Occipital lobe (tissue), 2 donors: ENCODE data around the gene ACOT8. TPM values are rescaled to one million over a fixed set of nuclear protein-coding genes. Genes with fewer than 3 reads are reported as not detected.
"Not testable (repeated sequence)": the region's sequence is repeated elsewhere in the genome, so short reads cannot be mapped to it uniquely, and the experiment has no call there.

Experiments used
- DNase-seq: peaks from one replicate; lab custom pipeline; 2025; lab: John Stamatoyannopoulos, UW
- total RNA-seq: library from RNA; depleted of rRNA; stranded (reverse); fragments of >200 nt; gene quantifications from one replicate; pipeline ENCODE4 v1.2.3, GENCODE V29; 2014

ACOT8 gene
- total RNA-seq, 1 donor from 2014 or later, result 21.5 TPM

DNA sequence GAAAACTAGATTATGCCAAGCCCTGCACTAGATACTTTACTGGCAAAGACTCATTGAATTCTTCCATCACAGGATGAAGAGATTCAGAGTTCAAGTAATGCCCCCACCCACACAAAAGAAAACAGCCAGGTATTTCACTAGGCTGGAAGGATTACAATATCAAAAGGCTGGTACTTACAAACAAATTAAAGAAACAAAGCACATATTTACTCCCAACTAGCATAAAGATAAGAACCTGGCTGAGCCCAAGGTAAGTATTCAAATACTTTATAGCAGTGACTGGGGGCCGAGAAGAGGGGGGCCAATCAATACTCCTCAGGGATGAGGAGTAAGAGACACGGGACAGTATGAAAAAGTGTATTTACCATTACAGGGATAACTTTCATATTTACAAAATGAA lies 3.7 kb downstream of the ACOT8 start:
- no peak for DNase-seq

DNA sequence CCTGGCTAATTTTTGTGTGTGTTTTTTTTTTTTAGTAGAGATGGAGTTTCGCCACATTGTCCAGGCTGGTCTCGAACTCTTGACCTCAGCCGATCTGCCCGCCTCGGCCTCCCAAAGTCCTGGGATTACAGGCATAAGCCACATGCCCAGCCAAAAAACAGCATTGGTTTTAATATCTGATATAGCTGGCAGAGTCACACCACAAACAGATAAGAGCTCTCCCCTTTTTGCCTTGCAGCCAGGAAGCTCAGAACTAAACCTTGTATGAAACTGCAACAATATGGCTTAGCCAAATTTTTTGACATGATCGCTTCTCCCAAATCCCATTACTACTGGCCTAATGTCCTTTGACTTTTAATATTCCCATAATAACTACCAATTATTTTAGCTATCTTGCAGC lies 4.9 kb downstream of the ACOT8 start:
- DNase-seq, result no peak

DNA sequence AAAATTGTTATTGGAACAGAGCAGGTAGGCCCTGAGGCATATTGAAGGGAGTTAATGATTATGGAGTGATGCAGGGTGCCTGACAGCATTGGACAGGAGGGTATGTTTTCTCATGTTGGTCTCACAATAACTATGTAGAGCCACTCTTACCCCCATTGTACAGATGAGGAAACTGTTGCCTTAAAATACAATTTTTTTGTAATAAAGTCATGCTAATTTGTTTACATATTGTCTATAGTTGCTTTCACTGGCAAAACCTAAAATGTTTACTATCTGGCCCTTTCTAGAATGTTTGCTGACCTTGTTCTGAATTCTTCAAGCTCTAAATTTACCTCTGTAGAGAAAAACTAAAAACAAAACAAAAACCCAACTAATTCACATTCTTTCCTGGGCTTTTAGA lies 5.7 kb downstream of the ACOT8 start:
- DNase-seq, result no peak

DNA sequence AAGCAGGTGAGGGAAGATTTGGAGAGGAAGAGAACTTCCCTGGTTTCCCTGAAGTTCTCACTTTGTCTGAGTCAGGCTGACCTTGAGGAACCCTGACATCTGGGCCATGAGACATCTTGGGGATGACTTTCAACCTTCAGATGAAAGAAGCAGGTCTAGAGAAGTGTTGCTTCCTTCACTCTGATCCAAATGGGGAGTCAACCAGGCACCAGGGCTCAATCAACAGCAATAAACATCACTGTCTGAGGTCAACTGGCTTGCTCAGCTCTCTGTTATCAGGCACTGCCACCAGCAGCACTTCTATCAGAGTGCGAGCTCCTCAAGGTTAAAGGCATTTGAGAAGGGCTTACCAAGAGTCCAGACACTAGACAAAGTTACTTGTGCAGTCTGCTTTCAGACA lies 6.3 kb downstream of the ACOT8 start:
- no peak for DNase-seq

DNA sequence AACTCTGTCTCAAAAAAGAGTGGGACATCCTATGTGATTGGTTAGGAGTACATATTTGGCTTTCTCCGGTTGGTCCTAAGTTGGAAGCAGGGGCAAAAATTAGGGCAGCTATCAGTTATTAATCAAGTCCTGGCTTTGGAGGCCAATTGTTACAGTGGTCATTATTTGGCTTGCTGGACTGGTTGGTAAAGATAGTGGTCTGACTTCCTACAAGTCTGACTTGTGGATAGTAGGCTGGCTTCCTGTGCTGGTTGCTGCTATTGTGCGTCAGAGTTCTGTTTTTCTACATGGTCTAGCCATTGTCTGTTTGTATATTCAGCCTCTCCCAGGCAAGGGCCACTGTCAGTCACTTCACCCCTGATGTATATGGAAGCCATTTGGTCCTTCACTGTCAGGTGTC lies 7.0 kb downstream of the ACOT8 start:
- DNase-seq, result no peak

DNA sequence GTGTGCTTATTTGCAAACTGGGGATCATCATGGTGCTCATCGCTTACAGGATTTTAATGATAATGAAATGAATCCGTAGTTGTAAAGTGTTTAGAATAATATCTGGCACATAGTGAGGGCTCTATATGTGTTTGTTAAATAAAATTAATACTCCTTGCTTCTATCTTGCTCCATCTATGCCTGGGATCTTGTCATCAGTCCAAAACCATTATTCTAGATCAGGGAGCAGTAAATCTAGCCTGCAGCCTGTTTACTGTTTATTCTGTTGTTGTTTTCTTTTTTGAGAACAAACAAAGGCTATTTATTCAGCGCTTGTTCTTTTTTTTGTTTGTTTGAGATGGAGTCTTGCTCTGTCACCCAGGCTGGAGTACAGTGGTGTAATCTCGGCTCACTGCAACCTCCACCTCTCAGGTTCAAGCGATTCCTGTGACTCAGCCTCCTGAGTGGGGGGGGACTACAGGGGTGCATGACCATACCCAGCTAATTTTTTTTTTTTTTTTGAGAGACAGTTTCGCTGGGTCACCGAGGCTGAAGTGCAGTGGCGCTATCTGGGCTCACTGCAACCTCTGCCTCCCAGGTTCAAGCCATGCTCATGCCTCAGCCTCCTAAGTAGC lies 8.1 kb downstream of the ACOT8 start:
- no peak for DNase-seq

DNA sequence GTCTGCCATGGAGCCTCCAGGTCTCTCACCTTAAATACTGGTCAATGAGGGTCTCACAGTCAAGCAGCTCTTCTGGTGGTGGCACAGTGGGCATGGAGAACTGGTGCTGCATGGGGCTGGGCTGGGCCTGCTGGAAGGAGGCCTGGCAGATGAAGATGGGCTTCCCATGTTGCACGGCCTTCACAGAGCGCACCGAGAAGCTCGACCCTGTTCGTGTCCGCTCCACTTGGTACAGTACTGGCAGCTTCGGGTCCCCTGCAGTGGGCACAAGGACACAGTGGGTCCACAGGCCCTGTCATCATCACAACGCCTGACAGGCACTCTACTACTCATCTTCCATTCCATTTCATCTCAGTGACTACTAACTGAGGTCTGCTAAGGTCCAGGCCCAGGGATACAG lies 8.8 kb downstream of the ACOT8 start:
- no peak for DNase-seq

DNA sequence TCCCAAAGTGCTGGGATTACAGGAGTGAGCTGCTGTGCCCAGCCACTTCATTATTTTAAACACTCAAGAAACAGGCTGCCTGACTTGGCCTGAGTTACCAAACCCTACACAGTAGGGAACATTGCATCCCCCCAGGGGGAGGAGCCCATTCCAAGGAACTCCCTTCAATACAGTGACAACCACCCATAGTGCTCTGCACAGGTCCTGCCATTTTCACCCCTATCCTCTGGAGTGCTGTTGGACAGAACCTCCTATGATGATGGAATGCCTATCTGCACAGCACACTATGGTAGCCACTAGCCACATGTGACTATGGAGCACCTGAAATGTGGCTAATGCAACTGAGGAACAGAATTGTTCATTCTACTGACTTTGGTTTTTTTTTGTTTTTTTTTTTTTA lies 11.7 kb downstream of the ACOT8 start:
- DNase-seq, result no peak

DNA sequence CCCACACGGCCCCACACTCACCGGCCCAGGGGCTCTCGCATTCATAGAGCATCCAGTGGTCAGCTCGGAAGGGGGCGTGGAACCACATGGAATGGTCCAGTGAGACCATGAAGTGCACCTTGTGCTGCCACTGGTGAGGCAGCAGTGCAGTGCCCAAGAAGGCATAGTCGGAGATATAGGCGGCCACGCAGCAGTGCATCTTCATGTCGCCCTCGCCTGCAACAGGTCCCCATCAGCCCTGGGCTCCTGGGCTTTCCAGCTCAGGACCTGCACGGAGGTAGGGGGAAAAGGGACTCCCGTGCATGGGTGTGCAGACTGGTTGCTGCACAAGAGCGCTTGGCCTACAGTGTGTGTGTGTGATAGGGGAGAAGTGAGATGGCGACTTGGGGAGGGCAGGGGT lies 13.7 kb downstream of the ACOT8 start:
- no peak for DNase-seq

DNA sequence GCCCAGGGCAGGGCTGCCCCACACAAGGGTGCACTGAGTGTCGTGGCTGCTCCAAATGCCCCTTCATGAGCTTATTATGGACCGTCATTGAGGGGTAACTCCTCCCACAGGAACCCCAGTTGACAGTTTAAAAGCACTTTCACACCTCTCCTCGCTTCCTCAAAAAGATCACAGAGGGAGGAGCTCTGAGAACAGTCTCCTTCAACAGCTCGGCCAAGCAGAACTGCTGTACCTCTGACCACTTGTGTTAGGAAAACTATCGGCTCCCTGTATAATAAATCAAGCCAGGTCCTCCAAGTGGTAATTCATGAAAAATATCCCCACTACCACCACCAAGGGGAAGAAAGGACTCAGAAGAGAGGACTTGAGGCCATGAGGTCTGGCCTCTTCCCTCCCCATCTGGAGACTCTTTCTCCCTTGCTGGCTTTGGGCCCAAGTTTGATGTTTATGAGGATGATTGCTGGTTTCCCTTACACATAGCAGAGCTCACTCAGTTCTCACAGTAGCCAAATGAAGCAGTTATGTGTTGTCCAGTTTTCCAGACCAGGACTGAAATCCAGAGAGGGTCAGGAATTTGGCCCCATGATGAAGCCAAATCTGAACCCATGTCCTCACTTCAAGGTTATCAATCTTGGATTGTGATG lies 14.9 kb downstream of the ACOT8 start:
- DNase-seq, result no peak

DNA sequence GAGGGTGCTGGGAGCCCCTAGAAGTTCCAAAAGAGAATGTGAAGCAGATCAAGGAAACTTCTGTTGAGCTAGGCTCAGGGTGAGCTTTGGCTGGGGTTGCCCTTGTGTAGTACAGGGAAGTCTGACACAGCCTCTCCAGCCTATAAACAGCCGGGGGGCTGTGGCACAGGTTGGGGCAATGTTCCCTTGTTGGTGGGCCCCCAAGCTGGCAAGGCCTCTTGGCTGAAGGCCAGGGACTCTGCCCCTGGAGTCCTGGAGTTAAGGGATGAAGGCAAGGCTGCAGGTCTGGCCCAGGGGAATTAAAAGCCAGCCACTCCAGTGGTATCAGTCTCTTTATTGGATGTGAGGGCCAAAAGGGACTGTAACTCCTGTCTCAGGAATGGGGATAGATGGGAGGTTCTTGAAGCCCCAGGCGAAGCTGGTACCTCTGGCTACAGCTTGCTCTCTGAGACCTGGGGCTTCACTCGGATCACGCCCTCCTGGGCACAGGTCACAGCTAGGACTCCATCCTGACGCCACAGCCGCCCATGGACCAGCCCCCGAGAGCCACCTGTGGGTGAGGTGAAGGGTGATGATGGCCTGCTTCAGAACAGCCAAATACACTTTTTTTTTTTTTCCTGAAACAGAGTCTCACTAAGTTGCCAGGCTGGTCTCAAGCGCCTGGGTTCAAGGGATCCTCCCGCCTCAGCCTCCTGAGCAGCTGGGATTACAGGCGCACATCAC lies 15.6 kb downstream of the ACOT8 start:
- DNase-seq, result no peak

DNA sequence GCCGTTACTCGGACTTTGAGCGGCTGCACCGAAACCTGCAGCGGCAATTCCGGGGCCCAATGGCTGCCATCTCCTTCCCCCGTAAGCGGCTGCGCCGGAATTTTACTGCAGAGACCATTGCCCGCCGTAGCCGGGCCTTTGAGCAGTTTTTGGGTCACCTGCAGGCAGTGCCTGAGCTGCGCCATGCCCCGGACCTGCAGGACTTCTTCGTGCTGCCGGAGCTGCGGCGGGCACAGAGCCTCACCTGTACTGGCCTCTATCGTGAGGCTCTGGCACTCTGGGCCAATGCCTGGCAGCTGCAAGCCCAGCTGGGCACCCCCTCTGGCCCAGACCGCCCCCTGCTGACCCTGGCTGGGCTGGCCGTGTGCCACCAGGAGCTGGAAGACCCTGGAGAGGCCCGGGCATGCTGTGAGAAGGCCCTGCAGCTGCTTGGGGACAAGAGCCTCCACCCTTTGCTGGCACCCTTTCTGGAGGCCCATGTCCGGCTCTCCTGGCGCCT lies 16.4 kb downstream of the ACOT8 start:
- no peak for DNase-seq

DNA sequence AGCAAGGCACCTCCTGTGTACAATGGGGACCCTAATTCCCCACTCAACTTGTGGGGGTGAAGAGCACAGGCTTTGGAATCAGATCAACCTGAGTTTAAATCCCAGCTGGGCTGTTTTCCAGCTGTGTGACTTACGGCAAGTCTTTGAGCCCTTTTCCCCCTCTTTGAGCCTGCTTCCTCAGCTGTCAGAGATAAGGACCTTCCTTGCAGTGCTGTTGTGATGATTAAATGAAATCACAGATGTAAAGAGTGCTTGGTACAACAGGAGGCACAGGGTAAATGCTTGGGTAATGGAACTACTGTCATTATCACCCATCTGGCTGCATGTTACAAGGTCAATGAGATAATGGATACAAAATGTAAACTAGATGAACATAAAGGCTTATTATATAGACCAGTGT lies 20.4 kb downstream of the ACOT8 start:
- no peak for DNase-seq

DNA sequence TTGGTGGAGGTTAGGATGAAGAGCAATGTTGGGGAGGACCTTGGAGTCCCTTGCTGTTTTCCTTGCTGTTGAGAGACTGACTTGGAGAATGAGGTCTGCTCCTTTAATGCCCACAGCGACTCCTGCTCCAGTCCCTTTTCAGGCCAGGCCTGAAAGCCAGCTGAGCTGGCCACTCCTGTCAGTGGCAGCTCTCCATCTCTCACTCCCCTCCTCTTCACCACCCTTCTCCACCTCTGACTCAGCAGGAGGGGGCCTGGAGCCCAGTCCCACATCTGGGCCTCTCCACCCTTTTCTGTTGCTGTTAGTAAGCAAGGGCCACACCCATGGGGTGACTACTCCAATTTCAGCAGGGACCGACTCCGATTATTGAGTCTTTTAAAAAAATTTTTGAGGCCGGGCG lies 21.4 kb downstream of the ACOT8 start:
- DNase-seq, result no peak

DNA sequence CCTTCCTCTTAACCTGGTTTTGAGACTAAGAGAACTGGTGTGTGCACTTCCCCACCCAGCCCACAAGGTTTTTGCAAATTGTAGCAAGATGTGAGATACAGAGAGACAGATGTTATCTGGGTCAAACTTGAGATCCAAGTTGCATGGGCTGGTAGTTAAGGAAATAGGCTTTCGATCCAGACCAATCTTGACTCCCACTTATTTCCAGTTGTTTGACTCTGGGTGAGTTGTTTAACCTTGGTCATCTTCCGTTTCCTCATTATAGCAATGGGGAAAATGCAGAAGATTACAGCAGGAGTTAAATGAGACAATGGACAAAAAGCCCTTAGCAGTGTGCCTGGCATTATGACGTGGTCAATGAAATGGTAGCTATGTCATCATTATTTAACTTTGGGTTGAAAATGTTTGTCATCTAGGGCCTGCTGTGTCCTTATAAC lies 21.8 kb downstream of the ACOT8 start:
- no peak for DNase-seq

DNA sequence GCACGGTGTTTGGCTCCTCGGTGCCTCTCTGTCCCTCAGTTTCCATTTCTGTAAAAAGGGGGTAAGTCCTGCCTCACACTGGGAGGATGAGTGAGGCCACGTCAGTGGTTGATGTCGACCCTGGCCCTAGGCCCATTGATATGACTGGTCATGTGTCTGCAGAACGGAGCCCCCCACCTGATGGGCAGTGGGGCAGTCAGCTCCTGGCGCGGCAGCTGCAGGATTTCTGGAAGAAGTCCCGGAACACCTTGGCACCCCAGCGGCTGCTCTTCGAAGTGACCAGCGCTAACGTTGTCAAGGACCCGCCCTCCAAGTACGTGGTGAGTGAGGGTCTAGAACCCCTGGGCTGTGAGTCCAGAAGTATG lies 22.4 kb downstream of the ACOT8 start:
- no peak for DNase-seq

DNA sequence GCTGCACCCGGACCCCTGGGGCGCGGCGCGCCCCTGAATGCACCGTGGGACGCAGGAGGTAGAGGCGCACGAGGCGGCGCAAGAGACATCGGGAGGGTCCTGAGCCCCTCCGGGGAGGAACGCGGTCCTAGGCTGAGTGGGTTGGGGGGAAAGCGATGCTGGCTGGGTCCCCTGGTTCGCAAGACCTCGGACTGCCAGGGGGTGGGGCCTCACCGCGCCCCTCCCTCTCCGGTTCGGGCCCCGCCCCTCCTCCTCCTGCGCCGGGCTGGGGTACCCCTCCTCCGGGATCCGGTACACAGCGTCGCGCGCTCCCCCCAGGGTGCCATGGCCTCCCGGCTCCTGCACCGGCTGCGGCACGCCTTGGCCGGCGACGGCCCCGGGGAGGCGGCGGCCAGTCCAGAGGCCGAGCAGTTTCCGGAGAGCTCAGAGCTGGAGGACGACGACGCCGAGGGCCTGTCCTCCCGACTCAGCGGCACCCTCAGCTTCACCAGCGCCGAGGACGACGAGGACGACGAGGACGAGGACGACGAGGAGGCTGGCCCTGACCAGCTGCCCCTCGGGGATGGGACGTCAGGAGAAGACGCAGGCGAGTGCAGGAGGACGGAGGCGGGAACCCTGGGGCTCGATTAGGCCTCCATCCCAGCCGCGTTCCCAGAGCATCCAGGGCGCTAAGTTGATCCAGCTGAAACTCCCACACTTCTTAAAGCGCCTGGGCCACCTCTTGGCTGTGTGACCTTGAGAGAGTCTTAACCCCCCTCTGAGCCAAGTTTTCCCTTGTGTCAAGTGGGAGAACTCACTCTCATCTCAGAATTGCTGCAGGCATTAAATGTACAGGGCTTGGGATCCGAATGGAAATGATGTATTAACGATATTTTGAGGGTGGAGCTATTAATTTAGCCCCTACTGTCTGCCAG lies 23.1 kb downstream of the ACOT8 start:
- peak; percentile 39 for DNase-seq

DNA sequence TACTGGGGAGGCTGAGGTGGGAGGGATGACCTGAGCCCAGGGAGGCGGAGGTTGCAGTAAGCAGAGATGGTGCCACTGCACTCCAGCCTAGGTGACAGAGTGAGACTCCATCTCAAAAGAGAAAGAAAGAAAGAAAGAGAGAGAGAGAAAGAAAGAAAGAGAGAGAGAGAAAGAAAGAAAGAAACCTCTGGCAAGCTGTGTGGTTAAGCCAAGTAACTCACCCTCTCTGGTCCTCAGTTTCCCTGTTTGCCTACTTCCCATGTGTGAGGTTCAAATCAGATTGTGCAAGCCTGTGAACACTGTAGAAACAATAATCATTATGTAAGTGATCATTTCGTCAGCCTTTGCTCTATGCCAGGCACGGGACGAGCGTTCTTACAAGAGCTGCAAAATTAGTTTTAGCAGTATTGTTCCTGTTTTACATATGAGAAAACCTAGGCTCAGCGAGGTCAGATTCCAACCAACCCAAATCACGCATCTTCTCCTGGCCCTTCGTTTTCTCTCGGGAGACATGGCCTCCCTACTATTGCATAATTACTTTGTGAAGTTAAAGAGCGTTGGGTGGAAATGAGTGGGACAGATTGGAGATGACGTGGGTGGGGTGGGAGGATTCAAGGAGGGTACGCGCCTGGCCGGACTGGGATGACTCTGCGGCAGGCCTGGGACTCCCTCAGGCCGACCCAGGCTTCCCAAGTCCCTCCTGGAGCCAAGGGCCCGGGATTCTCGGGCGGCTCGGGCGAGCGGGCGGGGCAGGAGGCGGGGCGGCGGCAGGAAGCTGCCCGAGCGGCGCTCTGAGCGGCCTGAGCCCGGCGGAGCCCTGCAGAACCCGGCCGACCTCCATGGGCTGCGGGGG lies 23.9 kb downstream of the ACOT8 start, which contains the start of gene SNX21:
Gene SNX21, plus strand, starts transcription at position 770 of the 853 bp plus-strand sequence. CDS start 121 bp downstream, outside the sequence.
- peak; percentile 40 for DNase-seq

DNA sequence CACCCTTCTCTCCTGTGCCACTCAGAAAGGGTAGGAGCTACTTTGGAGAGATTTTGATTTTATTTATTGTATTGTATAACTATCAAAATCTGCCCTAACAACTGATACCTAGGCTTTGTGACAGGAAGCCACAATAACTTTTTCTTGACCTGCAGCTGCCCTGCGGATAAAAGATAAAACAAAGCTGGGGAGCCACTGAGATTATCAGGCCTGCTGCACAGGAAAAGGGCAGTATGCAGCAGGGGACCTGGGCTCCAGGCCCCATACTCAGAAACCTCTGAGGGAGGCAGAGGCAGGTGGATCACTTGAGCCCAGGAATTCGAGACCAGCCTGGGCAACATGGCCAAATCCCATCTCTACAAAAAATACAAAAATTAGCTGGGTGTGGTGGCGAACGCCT lies 24.6 kb downstream of the ACOT8 start:
- no peak for DNase-seq

DNA sequence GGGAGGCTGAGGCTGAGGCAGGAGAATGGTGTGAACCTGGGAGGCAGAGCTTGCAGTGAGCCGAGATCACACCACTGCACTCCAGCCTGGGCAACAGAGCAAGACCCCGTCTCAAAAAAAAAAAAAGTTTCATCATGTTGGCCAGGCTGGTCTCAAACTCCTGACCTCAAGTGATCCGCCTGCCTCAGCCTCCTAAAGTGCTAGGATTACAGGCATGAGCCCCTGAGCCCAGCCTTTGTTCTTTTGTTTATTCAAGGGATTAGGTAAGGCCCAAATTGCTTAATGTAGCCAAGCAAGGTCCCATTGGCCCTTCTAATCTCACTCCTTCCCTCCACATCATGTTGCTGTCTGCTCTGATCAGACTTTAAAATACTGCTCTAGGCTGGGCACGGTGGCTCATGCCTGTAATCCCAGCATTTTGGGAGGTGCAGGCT lies 27.5 kb downstream of the ACOT8 start:
- DNase-seq, result not testable (repeated sequence)

DNA sequence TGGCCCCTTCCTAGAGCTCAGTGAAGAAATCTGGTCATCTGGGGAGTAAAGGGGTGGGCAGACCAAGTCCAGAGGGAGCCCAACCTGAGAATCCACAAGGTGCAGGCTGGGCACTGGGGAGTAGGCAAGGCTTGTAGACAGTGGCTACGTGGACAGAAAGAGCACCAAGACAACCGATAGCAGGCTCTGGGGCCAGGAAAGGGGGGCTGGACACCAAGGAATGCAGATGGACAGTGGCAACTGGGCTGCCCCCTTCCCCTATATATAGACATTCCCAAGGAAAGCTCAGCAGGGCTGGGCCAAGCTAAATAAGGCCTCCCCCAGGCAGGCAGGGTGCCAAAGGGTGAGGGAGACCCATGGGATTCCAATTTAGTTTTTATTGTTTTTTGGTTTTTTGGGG lies 28.6 kb downstream of the ACOT8 start:
- no peak for DNase-seq
